ENCODE results near the gene NFIA.

GRCh38 chr1:61378494-61379180 is 296.3 kb downstream of the NFIA start:
- no peak for TF ChIP-seq CTCF (IDR thresholded peaks at IDR 0.05)
- no peak for TF ChIP-seq POLR2A (IDR thresholded peaks at IDR 0.05)

All from Peyer's patch (tissue), 4 donors.